IPS-NIHi7 (cell line): ENCODE data around the gene ATP13A5.

ENCODE experiments used
- DNase-seq: peaks from one replicate; pipeline ENCODE4 v3.0.0; 2012; ENCODE audit warnings: mixed read lengths; ENCODE audit errors: extremely low spot score

The ATP13A5 gene

DNA sequence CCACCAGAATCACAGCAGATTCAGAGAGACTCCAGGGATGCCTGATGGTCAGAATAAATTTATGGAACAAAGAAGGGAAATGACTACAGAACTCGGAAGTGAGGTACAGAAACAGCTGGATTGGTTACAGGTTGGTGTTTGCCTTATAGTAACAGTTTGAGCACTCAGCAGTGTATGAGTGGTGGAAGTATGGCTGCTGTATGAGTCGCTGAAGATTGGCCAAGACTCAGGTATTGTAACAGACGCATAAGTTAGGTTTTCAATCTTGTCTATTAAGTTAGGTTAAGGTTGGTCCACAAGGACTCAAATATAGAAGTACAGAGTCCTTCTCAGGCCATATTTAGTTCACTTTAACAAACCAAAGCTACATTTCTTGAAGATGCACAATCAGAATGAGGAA, 33.1 kb downstream of the ATP13A5 start:
- no peak for DNase-seq

DNA sequence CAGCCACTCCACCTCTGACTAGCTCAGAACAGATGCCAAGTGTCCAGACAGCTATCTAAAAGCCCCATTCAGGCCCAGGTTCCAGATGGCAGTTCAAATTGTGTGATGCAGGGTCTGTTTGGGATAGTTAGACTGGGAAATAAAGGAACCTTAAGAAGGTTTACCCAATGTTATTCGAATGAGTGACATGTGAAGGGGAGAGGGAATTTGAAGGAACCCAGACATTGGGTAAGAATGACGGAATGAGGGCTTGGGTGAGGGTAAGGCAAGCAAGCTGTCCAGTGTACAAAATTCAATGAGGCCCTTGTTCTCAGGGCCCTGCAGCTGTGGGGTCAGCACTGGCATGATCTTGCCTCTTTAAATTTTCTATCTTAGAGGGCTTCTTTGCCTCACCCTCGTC, 34.1 kb downstream of the ATP13A5 start:
- DNase-seq: no peak

DNA sequence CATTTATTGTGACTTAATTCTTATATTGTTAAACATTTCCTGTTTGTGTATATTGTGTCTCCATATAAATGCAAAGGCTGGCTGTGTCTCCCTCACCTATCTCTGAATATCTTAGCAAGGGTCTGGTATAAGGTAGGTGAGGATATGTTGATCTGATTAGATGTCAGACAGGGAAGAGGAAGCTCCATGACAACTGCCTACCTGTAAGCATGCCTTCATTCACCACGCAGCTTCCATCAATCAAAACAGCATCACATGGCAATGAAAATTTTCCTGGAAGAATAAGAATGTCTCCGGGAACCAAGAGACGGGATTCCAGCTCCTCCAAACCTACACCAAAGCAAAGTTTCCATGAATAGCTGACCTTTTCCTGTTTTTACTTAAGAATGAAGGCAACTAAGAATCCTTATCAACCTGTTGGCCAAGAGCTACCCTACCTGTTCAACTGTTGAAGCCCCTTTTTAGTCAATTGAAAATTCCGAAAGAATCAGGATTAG, 34.8 kb downstream of the ATP13A5 start:
- no peak for DNase-seq

DNA sequence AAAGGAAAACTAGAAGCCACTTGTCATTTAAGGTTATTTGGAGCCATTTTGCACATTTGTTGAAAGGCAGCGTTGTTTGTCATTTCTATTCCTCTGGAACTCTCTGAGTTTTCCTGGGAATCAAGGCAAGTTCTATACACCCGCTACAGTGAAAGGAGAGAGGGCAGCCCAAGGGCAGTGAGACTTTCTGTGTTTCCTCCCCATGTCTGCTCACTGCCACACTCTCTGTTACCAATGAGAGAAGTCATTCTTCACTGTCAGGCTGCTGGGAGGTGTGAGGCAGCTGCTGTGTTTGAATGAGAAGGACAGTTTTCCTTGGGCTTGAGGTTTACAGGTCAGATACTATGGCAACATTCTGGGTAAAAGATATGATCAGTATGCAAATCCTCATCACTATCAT, 36.0 kb downstream of the ATP13A5 start:
- DNase-seq: no peak

DNA sequence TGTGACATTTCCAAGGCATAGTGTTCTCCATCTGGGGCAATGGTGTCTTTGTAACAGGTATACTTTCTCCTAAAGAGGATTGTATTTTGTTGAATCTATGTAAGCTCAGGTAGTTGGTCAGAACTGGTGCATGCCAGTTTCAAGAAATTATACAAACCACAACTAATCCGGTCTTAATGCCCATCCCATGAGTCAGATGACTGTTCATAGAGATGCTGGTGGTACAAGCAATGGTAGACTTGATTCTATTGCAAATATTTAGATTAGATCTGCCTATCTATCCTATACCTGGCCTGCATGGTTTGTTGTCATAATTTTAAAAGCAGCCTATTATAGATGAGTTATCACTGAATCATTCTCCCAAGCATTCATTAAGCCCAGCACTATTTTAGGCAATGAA, 43.5 kb downstream of the ATP13A5 start:
- DNase-seq: no peak

DNA sequence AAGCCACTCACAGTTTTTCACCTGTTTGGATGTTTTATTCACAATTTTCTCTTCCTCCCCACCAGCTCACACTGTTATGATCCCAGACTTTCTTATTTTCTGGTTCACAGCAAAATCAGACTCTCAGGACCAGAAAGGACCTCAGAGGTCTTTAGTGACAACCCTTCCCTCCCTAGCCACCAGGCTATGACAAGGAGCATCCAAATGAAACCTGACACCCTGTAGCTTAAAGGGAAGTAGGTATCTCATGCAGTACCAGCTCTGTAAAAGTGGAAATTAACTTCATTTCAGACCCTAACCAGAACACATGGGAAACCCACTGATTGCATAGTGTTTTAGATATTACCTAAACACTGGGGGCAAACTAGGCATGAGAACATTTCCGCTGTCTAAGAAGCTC, 45.3 kb downstream of the ATP13A5 start:
- DNase-seq: no peak

DNA sequence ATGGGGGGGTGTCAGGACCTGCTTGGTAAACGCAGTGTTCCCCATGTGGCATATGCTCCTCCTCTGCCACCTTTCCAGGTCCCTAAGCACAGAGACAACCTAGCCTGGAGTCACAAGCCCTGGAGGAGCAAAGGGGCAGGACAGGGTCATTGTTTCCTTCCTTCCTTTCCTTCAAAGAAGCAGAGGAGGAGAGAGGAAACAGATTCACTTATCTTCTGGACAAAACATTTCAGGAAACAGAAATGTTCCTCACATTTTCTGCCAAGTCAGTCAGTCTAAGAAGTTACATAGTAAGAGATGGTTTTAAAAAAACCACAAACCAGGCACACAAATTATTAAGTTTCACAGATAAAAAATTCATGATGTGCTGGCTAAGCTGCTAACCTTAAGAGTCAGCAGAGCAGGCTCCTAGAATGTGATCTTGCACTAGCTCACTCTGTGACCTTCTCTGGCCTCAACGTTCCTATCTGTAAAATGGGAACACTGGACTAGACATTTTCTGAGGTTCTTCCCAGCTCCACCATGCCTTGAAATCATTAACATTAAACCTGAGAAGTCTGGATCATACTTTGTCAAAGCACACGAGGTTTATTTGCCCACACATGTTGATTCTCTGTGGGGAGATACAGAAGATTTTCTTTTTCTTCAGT, 47.9 kb downstream of the ATP13A5 start:
- DNase-seq: no peak

DNA sequence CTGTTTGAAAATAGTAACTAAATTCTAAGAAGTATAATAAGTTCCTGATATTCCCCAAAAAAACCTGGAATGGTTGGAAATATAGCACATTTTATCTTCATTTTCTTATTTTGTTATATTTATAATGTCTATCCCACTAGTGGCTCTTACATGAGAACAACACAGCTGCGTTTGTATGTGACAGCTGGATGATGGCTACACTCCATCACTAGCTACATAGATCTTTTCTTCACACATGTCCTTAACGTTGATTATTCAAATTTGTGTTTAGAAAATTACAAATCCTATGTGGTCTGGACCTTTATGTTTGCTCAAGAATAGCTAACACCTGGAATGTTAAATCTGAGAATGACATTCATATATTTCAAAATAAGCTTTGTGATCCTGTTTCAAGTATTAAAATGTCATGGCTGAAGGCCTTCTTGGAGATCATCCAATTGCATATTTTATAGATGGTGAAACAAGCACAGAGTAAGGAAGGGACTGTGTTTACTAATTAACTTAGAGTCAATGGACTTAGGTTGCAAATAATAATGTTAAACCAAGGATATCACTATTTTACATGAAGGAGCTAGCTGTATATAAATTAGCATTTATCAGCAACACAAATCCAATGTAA, 60.8 kb downstream of the ATP13A5 start:
- no peak for DNase-seq

DNA sequence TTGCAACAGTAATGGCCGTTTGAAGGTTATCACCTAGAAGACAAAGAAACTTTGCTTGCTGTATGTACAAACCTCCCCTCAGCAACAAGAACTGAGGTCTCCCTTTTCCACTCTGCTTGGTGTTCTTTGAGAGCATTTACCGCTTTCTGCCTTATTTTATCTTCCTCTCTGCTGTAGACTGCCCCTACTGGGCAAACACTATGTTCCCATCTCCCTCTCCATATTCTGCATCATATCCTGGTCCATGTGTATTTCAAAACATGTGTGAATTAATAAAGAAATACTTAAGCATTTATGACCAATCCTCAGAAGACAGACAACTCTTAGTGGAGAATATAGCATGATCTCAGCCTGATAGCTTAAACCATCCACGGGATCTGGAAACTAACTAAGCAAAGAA, 64.4 kb downstream of the ATP13A5 start:
- no peak for DNase-seq

DNA sequence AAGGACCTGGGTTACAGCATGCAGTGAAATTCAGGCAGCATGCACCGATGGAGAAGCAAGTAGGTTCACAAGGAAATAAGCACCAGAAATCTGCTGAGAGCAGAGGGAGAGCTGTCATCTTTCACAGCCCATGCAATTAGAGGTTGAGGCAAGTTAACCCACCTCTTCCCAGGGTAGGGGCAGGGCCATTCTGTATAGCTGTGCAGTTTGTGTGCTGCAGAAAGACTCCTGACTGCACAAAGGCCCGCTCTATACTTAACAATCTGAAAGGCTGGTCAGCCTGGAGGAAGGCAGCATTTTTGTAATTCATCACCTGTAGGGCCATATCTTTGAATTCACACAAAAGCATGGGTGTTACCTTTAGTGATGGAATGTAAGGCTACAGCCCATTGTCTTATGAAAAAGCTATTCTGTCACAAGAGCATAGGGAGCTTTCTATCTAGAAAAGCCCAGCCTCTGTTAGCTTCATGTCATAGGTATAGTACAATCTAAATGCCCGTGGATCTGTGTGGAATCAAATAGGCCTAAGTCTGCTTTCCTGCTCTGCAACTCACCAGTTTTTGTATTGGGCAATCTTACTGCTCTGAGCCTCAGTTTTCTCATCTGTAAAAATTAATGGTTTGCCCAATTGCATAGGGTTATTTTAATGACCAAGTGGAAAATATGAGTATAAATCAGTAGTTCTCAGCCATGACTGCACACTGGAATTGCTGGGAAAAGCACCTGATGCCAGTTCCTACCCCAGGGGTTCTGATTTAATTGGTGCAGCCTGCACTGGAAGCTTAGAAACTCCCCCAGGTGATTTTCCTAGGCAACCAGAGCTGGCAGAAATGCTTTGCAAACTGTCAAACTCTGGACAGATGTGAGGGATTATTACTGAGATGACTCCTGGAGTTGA, 65.2 kb downstream of the ATP13A5 start:
- no peak for DNase-seq

DNA sequence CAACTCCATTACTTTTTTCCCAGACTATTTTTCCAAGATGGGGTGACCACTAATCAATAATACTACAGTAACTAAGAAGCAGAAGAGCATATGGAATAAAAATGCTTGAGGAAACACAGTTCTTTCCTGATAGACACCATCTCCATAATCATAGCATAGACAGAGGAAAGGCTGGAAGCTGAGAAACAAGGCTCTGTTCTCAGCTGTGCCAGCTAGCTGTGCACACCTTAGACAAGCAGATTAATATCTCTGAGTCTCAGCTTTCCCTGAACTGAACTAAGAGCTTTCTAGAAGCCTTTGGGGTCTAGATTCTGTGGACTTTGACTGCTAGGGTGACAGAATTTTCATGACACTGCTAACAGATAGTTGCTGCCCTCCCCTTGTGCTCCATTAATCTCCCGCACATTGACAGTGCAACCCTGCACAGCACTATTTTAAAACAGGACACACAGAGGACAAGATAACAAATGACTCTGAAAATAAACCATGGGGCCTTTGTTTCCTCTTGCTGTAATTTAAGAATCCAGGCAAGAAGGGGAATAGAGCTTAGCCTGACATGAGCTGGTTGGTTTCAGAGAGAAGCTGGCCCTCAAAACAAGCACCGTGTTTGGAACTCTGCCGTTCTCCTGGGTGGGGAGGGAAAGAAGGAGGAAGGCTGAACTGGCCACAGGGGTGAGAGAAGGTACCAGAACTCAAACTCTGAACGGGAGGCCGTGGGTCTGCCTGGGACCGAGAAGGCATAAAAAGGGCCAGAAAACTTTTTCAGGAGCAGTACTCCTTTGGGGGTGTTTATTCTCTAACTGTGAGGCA, 67.4 kb downstream of the ATP13A5 start:
- no peak for DNase-seq

DNA sequence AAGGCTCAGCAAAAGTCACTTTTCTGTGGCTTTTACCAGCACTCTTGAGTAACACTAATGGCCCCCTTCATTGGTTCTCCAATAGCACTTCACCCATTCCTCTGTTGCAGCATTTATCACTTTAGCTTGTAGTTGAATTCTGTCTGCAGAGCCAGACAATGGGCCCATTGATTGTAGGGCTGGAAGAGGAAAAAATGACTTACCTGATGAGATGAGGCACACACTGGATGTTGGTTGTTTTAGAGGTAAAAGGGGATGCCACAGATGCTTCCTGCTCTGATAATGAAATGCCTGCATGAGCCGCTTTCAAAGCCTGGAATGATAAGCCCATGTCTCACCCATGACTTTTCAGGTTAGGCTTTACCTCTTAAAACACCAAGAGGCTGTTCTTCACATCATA, 73.2 kb downstream of the ATP13A5 start:
- DNase-seq: no peak

DNA sequence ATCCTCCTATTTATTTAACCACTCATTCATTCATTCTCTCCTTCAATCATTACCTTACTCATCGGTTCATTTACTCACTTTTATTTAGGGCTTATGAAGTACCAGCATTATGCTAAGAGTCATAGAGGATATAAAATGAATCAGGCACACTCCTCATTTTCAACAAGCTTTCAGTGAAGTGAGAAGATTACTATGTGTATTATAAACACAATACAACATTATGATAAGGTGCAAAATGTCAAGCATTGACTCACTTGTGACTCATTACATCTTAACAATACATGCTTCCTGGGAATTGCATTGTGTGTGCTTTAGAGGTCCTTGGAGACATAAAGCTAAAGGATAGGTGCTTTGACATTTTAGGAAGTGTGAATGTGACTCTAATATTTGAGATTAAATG, 77.1 kb downstream of the ATP13A5 start:
- no peak for DNase-seq

DNA sequence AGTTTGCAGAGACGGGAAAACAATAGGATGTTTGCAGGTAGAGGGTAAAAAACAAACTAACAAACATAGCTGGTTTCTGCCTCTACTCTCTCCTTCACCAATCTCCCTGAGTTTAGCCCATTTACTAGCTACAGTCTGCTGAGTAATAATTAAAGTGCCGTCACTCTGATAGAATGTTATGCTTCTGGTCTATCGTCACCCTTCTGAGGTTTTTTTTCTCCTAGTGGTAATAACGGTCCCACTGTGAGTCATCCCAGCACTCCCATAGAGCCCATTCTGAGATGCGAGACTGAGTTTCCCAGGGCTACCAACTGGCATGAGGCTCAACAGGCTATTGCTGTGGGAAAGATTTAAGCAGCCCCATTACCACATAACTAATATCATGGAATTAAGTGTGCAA, 81.1 kb downstream of the ATP13A5 start:
- no peak for DNase-seq

DNA sequence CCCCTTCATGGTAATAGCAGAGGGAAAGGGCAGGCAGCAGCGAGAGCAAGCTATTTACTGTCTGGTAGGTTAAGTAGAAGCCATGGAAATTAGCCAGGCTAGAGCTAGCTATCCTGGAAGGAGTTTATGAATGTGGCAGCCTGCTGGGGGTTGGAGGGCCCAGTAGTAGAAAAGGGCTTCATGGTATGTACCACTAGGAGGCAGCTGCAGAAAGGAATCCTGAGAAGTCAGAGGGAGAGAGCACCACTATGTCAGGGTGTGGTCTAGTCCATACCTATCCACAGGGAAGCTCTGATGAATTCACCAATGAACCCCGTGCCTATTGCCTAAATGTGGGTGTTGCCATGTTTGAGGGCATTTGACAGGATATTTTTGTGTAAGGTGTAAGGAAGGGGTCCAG, 82.6 kb downstream of the ATP13A5 start:
- DNase-seq: no peak

DNA sequence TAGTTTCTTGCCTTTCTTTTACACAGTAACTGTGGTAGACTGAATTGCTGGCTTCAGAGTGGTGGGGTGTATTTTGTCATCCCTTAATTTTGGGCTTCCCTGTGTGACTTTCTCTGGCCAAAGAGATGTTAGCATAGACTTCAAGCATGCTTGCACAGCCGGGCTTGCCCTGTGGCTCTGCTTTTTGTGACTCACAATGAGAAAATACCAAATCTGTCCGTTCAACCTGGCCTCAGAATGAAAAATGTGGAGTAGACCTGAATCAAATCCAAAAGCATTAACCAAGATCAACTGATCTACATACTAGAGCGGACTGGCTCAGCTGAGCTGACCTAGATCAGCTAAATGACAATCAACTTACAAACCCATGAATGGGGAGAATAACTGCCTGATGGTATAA, 86.2 kb downstream of the ATP13A5 start:
- DNase-seq: no peak

DNA sequence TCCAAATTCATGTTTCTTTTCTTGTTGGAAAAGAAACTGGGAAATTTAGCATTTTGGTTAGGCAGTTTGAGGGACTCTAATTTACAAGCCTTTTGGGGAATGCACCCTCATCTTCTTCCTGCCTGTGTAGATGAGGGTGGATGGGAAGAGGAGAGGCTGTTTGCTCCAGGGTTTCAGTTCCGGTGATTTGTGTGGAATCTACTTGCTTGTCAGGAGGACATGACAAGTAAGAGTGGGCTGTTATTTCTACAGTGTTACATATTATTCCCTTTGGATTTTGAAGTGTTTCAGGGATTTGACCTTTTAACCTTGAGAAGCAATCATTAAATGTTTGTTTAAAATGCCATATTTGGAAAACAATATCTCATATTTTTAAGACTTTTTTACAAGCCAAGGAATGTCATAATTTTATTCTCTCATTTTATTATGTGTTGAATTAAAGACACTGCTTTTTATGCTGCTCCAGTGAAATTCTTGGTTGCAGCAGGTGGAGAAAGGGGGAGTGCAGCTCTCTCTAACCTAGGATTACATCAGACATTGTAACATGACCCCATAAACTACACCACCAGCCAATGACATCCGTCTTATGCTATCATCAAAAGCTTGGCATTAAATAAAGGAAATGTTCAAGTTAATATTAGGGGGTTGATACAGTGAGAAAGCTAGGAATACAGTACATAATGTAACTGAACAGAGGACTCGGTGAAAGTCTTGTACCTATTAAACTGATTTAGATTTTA, 107.3 kb downstream of the ATP13A5 start:
- DNase-seq: no peak

DNA sequence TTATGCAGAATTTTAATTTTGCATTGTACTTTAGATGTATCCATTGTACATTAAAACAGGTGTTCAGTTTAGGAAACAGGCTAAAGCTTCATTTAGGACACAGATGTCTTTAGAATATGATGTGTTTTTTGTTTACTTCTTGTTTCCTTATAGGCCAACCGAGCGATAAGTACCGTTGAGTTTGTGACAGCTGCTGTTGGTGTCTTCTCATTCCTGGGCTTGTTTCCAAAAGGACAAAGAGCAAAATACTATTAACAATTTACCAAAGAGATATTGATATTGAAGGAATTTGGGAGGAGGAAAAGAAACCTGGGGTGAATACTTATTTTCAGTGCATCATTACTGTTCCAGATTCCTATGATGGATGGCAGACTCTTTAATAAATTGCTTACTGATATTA, 108.1 kb downstream of the ATP13A5 start:
- no peak for DNase-seq

DNA sequence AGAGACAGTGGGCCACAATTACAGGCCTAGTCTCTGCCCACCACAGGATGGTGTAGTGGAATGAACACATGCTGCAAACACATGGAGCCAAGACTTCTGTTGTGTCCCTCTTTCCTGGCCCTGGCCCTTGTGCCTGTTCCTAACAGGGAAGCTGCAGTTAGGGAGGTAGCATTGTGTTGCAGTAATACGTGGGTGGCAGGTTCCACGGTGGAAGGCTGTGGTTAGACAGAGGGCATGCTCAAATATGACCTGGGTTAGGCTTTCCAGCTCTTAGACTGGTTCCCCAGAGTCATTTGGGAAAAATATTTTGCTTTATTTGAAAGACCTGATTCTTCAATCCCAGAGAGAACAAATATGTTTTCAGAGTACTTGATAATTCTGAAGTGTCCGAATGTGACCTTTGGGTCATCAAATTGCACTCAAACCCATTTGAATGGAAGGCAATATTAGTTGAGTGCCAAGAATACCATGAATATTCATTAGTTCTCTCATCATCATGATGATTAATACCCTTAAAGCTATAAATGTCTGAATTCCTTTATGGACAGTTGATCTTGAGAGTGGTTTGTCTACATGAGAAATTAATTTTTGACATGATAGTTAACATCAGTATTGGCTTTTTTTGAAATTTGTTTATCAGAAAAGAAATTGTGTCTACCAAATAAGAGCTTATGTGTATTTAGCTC, 109.1 kb downstream of the ATP13A5 start:
- no peak for DNase-seq

DNA sequence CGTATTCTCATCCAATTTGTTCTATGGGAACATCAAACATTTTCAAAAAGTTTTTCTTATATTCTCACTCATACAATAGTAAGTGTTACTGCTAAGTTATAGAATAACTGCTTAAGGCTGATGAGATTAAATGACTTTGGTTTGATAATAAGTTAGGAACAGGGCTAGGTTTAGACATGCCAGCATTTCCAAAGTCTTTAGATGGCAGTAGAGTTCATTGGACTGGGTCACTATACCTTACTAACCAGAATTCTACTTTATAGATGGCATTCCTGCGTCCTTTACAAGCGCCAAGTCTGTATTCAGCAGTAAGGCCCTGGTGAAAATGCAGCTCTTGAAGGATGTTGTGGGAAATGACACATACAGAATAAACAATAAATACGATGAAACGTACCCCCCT, 115.8 kb downstream of the ATP13A5 start:
- DNase-seq: no peak

DNA sequence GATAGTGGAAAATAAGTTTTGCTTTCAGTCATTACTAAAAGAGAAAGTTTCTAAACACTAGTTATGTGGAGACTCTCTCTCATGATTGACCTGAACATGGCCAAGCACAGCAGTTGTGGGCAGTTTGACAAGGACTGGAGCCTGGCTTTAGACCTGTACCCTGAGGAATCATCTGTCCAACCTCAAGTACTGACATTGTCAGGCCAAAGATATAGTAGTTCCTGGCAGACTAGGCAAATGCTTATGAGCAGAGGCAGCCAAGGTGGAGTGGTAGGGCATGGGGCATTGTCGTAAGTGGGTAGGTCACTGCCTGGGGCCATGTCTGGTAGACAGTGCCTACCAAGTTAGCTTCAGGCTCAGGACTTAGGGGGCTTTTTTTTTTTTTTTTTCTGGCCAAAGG, 116.6 kb downstream of the ATP13A5 start:
- DNase-seq: no peak
